Heart right ventricle (tissue), 16 donors: ENCODE data around the gene PLXND1. TPM values are rescaled to one million over a fixed set of nuclear protein-coding genes. Genes with fewer than 3 reads are reported as not detected.

Source experiments
- ATAC-seq, 8 donors: fragments of 200-7000 bp; cut with Tn5 transposase; one replicate each; pipeline ENCODE4 v1.9.1; 2020; ENCODE audit warnings: mild to moderate bottlenecking in 8 of 8, moderate library complexity in 8 of 8, moderate number of reproducible peaks in 1 of 8
- DNase-seq, 2 donors: peaks; one replicate each; pipeline ENCODE4 v3.0.0-alpha.2; 2020
- H3K27ac ChIP-seq, 10 donors: fragments of 200-600 bp; sonication (generic) in 2 of 10; one replicate each; pipeline versions ENCODE4 v1.5.0 to v1.8.0; 2020 to 2022; ENCODE audit warnings: mild to moderate bottlenecking in 3 of 10
- H3K27me3 ChIP-seq, 7 donors: fragments of 200-600 bp; one replicate each; pipeline ENCODE4 v1.8.0; 2021 to 2022; ENCODE audit warnings: mild to moderate bottlenecking in 2 of 7
- H3K36me3 ChIP-seq, 9 donors: fragments of 200-600 bp; sonication (generic) in 1 of 9; one replicate each; pipeline versions ENCODE4 v1.5.0 to v1.8.0; 2020 to 2022; ENCODE audit warnings: mild to moderate bottlenecking in 2 of 9
- H3K4me1 ChIP-seq, 9 donors: fragments of 200-600 bp; sonication (generic) in 1 of 9; one replicate each; pipeline versions ENCODE4 v1.5.0 to v1.8.0; 2020 to 2022; ENCODE audit warnings: mild to moderate bottlenecking in 4 of 9
- H3K4me3 ChIP-seq, 10 donors: fragments of 200-600 bp; sonication (generic) in 2 of 10; one replicate each; pipeline versions ENCODE4 v1.5.0 to v1.8.0; 2020 to 2022; ENCODE audit warnings: mild to moderate bottlenecking in 7 of 10, moderate library complexity in 2 of 10
- H3K9me3 ChIP-seq, 11 donors: fragments of 200-600 bp in 10 of 11; sonication (generic) in 2 of 11; one replicate each; pipeline versions ENCODE4 v1.5.0 to v1.8.0; 2013 to 2022; ENCODE audit warnings: mild to moderate bottlenecking in 2 of 11, control low read depth in 1 of 11, moderate library complexity in 1 of 11
- CTCF ChIP-seq, 9 donors: fragments of 200-600 bp; sonication (generic) in 2 of 9; IDR thresholded peaks; one replicate each; pipeline versions ENCODE4 v1.5.0 to v1.8.0; 2021 to 2022; ENCODE audit warnings: antibody characterized with exemption in 9 of 9, mild to moderate bottlenecking in 5 of 9, moderate library complexity in 1 of 9
- WGBS, 2 donors: extraction: QIAGEN DNeasy Blood & Tissue Kit; methylation state at CpG; one replicate each; pipeline ENCODE4 v1.1.7; 2013; ENCODE audit warnings: inconsistent platforms in 1 of 2; 5-methylcytosine and 5-hydroxymethylcytosine counted together
- intact Hi-C, 10 donors: fragments of 100-400 bp; cut with DNase I; formaldehyde crosslinking; loops; one replicate each; pipeline versions ENCODE4 v1.11.1 to v1.14.2; 2022
- polyA plus RNA-seq, 2 donors: library from polyadenylated mRNA; stranded (reverse); fragments of 200-250 nt; gene quantifications; one replicate each; pipeline ENCODE4 v1.2.3, GENCODE V29; 2013
- total RNA-seq, 10 donors: library from RNA; stranded (reverse); fragmentation: NEBNext Ultra II Directional in 3 of 10; extraction: Animal tissue kit (Norgen Biotek cat#: 25700) in 3 of 10; gene quantifications; one replicate each; pipeline versions ENCODE4 v1.2.1 to v1.2.4, GENCODE V29; 2021 to 2023
- donor health status: Arrhythmogenic right ventricular cardiomyopathy.
- donor health status: ischemic (EF 13 %, LVEDD 7.1; RV severe dilation, severe dysfunction).
- donor health status: healthy with polysubstance abuse.
- donor health status: DM: no; HTN: yes; CAD: no.
- donor health status: DM: no; HTN: no; CAD: no.
- donor health status: ischemic (EF 25% LVEDD 6.9; RV normal size, moderate dysfunction).
- donor health status: ischemic (EF 25% LVEDD 5.7; RV mildly dilated, moderate dysfunction).
- donor health status: healthy.
- donor health status: DM: yes; HTN: yes; CAD: no.
- donor health status: Ischemic cardiomyopathy.
- donor health status: ischemic (EF 35%, LVEDD 5.7; RV mildly dilated, moderate dysfunction).
- donor health status: nonischemic (EF 11% LVEDD 7.7; RV severe dilation, severe dysfunction).
- donor health status: DM: yes; HTN: yes; CAD: no.
- donor health status: PGD.
- donor health status: ischemic (EF 29% LVEDD 5.4; RV normal size, mild dysfunction).
- donor health status: nonischemic (EF 23%, LVEDD 6.1; RV moderate dilation, normal function).

PLXND1 gene
- total and polyA plus RNA-seq, 12 donors, result 40.9 to 169 (median 65.8) TPM

GRCh38 chr3:129573493-129573892 is 33.0 kb downstream of the PLXND1 start:
- TF ChIP-seq CTCF (IDR thresholded peaks at IDR 0.05), result no peak
- H3K9me3 ChIP-seq, result no peaks in the 10 kb centered on the region
- DNase-seq, result no peak
- H3K27me3 ChIP-seq, result no peaks in the 10 kb centered on the region
- intact Hi-C loops, result no loop called here
- H3K4me1 ChIP-seq, result peaks cover 0 to 28% (median 22%) of the 10 kb centered on the region in 9 donors
- no peak overlapping the region for H3K4me3 ChIP-seq
- 88 to 95% methylated on average over 14 of the region's 14 CpGs for WGBS, 2 donors
- H3K27ac ChIP-seq, result no peak overlapping the region
- peaks cover 0 to 100% (median 32%) of the 10 kb centered on the region in 9 donors for H3K36me3 ChIP-seq
- ATAC-seq, result no peak

- ATAC-seq (no peak), DNase-seq (no peak)
- WGBS, 2 donors, result 85 to 86% methylated on average over 18 of the region's 18 CpGs
- Histone ChIP-seq H3K27ac (no peak overlapping the region), H3K36me3 (peaks cover 0 to 100% (median 25%) of the 10 kb centered on the region in 9 donors), H3K27me3 (no peaks in the 10 kb centered on the region), H3K9me3 (no peaks in the 10 kb centered on the region), H3K4me3 (no peak overlapping the region), H3K4me1 (peaks cover under 1 to 25% (median 17%) of the 10 kb centered on the region in 9 donors)
- no peak for TF ChIP-seq CTCF (IDR thresholded peaks at IDR 0.05)
- intact Hi-C loops, result no loop called here
These were observed 33.9 kb downstream of the PLXND1 start for GRCh38 chr3:129572603-129573002.

- Histone ChIP-seq H3K4me3 (no peak overlapping the region), H3K27me3 (no peaks in the 10 kb centered on the region), H3K36me3 (peaks cover 0 to 100% (median 24%) of the 10 kb centered on the region in 9 donors), H3K4me1 (peaks cover 1 to 25% (median 15%) of the 10 kb centered on the region in 9 donors), H3K9me3 (no peaks in the 10 kb centered on the region), H3K27ac (no peak overlapping the region)
- intact Hi-C loops, result no loop called here
- 92 to 95% methylated on average over 22 of the region's 22 CpGs for WGBS, 2 donors
- TF ChIP-seq CTCF (IDR thresholded peaks at IDR 0.05), result no peak
- ATAC-seq (no peak), DNase-seq (no peak)
These were observed 34.6 kb downstream of the PLXND1 start for GRCh38 chr3:129571605-129572547.

GRCh38 chr3:129569856-129570255 is 36.6 kb downstream of the PLXND1 start:
- Histone ChIP-seq H3K36me3 (peaks cover 0 to 100% (median 35%) of the 10 kb centered on the region in 9 donors), H3K9me3 (no peaks in the 10 kb centered on the region), H3K4me1 (peaks cover 6 to 34% (median 24%) of the 10 kb centered on the region in 9 donors), H3K4me3 (no peak overlapping the region), H3K27me3 (no peaks in the 10 kb centered on the region), H3K27ac (no peak overlapping the region)
- TF ChIP-seq CTCF (IDR thresholded peaks at IDR 0.05), result no peak
- intact Hi-C loops, result no loop called here
- WGBS, 2 donors, result 89 to 92% methylated on average over 7 of the region's 7 CpGs
- ATAC-seq, result no peak
- DNase-seq, result no peak
